Stimulated activated CD8-positive, alpha-beta memory T cell treated with anti-CD3 and anti-CD28 coated beads, Interleukin-7, amount 100 ng/mL, for 48 hours (primary cell): ENCODE results near the gene SAC3D1.
"Not testable (repeated sequence)": the region's sequence is repeated elsewhere in the genome, so short reads cannot be mapped to it uniquely, and the experiment has no call there.

Experiments used
- DNase-seq, 2 donors: peaks; one replicate each; pipeline ENCODE4 v3.0.0-alpha.2; 2020; ENCODE audit warnings: low read depth in 1 of 2; ENCODE audit errors: extremely low read depth in 1 of 2

SAC3D1 gene

GRCh38 chr11:65023502-65023901 is 17.5 kb upstream of the SAC3D1 start:
- not testable (repeated sequence) for DNase-seq

- DNase-seq = no peak
Measured at GRCh38 chr11:65026810-65027209, 14.2 kb upstream of the SAC3D1 start.

GRCh38 chr11:65027213-65028067 is 13.6 kb upstream of the SAC3D1 start, which contains the start of gene SNX15:
TSS of gene SNX15 (plus strand) at chr11:65027439. CDS start at chr11:65027538, 99 bp downstream.
- DNase-seq = peak; percentile 78 to 91

GRCh38 chr11:65032216-65032615 is 8.8 kb upstream of the SAC3D1 start:
- no peak for DNase-seq

- no peak for DNase-seq
Measured at GRCh38 chr11:65034423-65034822, 6.6 kb upstream of the SAC3D1 start.

GRCh38 chr11:65035579-65035978 is 5.4 kb upstream of the SAC3D1 start:
- no peak for DNase-seq

GRCh38 chr11:65036931-65037330 is 4.1 kb upstream of the SAC3D1 start:
- no peak for DNase-seq

GRCh38 chr11:65040520-65040846 is 527 bp upstream of the SAC3D1 start:
- DNase-seq = no peak

GRCh38 chr11:65042891-65043290 is 1.9 kb downstream of the SAC3D1 start:
- no peak for DNase-seq

GRCh38 chr11:65043881-65044501 is 3.0 kb downstream of the SAC3D1 start:
- no peak for DNase-seq

GRCh38 chr11:65045061-65045460 is 4.1 kb downstream of the SAC3D1 start:
- DNase-seq = no peak

GRCh38 chr11:65045728-65046127 is 4.7 kb downstream of the SAC3D1 start:
- no peak for DNase-seq

- no peak for DNase-seq
Measured at GRCh38 chr11:65047581-65048422, 6.8 kb downstream of the SAC3D1 start.

GRCh38 chr11:65051398-65051858 is 10.4 kb downstream of the SAC3D1 start:
- no peak for DNase-seq

GRCh38 chr11:65053827-65054508 is 13.0 kb downstream of the SAC3D1 start:
- DNase-seq = no peak

GRCh38 chr11:65055538-65055937 is 14.5 kb downstream of the SAC3D1 start:
- DNase-seq = no peak

GRCh38 chr11:65056999-65057398 is 16.0 kb downstream of the SAC3D1 start:
- DNase-seq = no peak

- DNase-seq = no peak
Measured at GRCh38 chr11:65057526-65057925, 16.5 kb downstream of the SAC3D1 start.

GRCh38 chr11:65058012-65058411 is 17.0 kb downstream of the SAC3D1 start:
- no peak for DNase-seq

GRCh38 chr11:65058419-65059054 is 17.5 kb downstream of the SAC3D1 start, which contains the start of gene NAALADL1:
TSS of gene NAALADL1 (minus strand) at chr11:65058553. CDS start at chr11:65058521, 32 bp downstream.
- DNase-seq = no peak
